Stimulated activated naive CD8-positive, alpha-beta T cell treated with anti-CD3 and anti-CD28 coated beads, Interleukin-15, Interleukin-2, amounts not matched to agents 100 ng/mL and 50 ng/mL, for 24 hours (primary cell): ENCODE data around the gene PPIL4.

Experiments
- H3K27ac Mint-ChIP-seq: one replicate; pipeline ENCODE4 v1.8.0; 2021; ENCODE audit warnings: mild to moderate bottlenecking, mixed read lengths
- H3K27me3 Mint-ChIP-seq: one replicate; pipeline ENCODE4 v1.8.0; 2021; ENCODE audit warnings: mixed read lengths
- H3K36me3 Mint-ChIP-seq: one replicate; pipeline ENCODE4 v1.8.0; 2021; ENCODE audit warnings: low read depth, mixed read lengths
- H3K4me1 Mint-ChIP-seq: one replicate; pipeline ENCODE4 v1.8.0; 2021; ENCODE audit warnings: low read depth, mixed read lengths
- H3K4me3 Mint-ChIP-seq: one replicate; pipeline ENCODE4 v1.8.0; 2021; ENCODE audit warnings: mild to moderate bottlenecking, mixed read lengths
- H3K9me3 Mint-ChIP-seq: one replicate; pipeline ENCODE4 v1.8.0; 2021; ENCODE audit warnings: mixed read lengths

The PPIL4 gene

DNA sequence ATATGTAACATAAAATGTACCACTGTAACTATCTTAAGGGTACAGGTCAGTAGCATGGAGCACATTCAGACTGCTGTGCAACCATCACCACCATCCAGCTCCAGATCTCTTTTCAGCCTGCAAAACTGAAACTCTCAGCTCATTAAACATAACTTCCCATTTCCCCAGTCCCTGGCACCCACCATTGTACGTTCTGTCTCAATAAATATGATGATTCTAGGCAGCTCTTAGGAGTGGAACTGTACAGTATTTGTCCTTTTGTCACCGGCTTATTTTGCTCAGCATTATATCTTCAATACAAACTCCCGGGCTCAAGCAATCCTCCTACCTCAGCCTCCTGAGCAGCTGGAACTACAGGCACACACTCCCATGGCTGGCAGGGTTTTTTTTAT lies 62.5 kb downstream of the PPIL4 start:
- H3K36me3 Mint-ChIP-seq, result peaks cover 9% of the 10 kb centered on the region
- peak overlapping the region; percentile 90 for H3K4me3 Mint-ChIP-seq
- H3K27me3 Mint-ChIP-seq, result no peaks in the 10 kb centered on the region
- H3K9me3 Mint-ChIP-seq, result no peaks in the 10 kb centered on the region
- H3K27ac Mint-ChIP-seq, result peak overlapping the region; percentile 100
- peaks cover 97% of the 10 kb centered on the region for H3K4me1 Mint-ChIP-seq

DNA sequence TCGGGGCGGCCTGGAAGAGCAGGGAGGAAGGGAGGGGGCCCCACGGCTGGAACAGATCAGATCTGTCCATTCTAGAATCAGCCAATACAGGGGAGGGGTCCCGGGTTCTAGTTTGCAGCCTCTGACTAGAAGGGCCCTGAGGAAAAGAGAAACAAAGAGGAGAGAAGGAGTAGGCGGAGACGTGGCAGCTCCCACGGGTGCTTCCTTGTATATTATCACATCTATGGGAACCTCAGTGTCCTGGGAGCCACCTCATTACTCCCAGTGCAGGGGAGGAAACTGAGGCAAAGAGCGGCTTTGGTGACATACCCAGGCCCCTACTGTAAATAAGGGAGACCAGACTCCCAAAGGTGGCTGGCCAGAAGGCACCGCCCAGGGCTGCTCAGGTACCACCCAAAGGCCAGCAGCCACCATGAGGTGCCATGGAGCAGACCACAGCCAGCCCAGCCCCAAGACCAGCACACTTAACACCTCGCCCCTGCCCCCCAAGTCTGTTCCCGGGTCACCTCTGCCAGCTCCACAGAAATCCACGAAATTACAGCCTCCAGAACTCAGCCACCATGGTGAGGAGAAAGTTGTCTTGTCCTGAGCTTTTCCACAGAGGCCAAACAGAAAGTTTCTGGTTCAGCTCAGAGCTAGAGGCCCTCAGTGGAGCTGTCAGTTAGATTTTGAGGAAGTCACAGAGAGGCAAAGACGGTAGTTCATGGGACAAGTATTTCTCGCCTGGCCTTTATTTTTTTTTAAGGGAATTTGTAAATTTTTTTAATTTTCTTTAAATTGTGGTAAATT lies 63.1 kb downstream of the PPIL4 start:
- Mint-ChIP-seq H3K4me1 (peaks cover 91% of the 10 kb centered on the region), H3K36me3 (peaks cover 9% of the 10 kb centered on the region)

DNA sequence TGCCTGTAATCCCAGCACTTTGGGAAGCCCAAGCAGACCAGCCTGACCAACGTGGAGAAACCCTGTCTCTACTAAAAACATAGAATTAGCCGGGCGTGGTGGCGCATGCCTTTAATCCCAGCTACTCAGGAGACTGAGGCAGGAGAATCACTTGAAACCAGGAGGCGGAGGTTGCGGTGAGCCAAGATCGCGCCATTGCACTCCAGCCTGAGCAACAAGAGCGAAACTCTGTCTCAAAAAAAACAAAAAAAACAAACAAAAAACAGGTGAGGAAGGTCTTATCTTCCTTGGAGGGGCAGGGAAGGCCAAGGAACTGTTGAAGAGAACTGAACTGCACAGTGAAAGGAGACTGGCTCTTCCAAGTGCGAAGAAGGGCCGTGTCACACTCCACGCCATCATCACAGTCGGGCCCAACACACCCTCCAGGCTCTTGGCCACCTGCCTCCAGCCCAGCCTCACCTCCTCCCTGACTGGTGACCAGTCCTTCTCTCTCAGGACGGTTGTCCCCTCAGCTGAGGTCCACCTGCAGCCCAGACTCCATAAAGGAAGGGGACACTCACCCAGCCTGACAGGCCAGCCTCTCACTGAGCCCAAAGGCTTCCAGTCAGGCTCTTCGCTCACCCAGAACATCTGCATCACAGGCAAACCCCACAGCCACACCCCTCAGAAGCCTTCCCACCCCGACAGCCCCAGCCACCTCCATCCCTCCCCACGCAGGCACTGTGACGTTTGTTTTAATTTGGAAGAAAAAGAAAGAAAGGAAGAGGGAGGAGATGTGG lies 65.2 kb downstream of the PPIL4 start:
- Mint-ChIP-seq H3K9me3 (no peaks in the 10 kb centered on the region), H3K27me3 (no peaks in the 10 kb centered on the region), H3K4me1 (peaks cover 84% of the 10 kb centered on the region), H3K4me3 (peak overlapping the region; percentile 90), H3K27ac (peak overlapping the region; percentile 100), H3K36me3 (peaks cover 9% of the 10 kb centered on the region)

More for the DNA sequence above, 63.1 kb downstream of the PPIL4 start:
- Mint-ChIP-seq H3K27me3 (no peaks in the 10 kb centered on the region), H3K4me3 (peak overlapping the region; percentile 90), H3K27ac (peak overlapping the region; percentile 100), H3K9me3 (no peaks in the 10 kb centered on the region)

DNA sequence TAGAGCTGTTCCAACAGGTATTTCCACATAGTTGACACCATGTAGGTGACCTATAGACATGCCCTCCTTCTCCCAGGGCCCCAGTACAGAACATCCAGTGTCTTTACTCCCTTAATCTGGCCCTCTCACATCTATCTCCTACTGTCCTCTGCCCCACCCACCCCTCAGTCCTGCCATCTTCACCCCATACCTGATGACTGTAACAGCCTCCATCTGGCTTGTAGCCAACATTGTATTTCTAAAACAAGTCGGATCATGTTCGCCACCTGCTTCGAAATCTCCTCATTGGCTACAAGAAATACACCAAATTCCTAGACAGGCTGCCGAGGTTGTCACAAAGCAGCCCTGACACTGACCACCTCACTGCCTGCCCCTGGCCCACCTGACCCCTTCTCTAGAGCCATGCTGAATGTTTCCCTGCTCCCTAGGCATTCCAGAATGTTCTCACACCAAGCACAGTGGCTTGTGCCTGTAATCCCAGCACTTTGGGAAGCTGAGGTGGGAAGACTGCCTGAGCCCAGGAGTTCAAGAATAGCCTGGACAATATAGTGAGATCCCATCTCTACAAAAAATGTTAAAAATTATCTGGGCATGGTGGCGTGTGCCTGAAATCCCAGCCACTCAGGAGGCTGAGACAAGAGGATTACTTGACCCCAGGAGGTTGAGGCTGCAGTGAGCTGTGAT lies 67.1 kb downstream of the PPIL4 start:
- Mint-ChIP-seq H3K4me3 (no peak overlapping the region), H3K27ac (peak overlapping the region; percentile 32), H3K27me3 (no peaks in the 10 kb centered on the region), H3K9me3 (no peaks in the 10 kb centered on the region), H3K36me3 (peaks cover 9% of the 10 kb centered on the region), H3K4me1 (peaks cover 72% of the 10 kb centered on the region)

DNA sequence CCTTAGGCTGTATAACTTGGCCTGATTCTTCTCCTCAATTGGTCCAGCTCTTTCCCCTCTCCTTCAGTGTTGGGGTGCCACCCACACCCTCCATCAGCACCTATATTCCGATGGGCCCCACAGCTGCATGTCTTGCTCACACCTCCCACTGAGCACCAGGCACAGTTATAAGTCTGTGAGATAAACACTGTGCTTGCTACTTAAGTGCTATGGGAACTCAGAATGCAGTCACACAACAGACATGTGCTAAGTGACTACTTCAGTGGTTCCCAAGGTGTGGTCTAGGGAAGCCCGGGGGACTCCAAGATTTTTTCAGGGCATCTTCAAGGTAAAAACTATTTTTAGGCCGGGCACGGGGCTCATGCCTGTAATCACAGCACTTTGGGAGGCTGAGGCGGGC lies 68.3 kb downstream of the PPIL4 start:
- Mint-ChIP-seq H3K4me3 (no peak overlapping the region), H3K36me3 (peaks cover 6% of the 10 kb centered on the region), H3K27ac (peak overlapping the region; percentile 67), H3K9me3 (no peaks in the 10 kb centered on the region), H3K4me1 (peaks cover 72% of the 10 kb centered on the region), H3K27me3 (no peaks in the 10 kb centered on the region)

DNA sequence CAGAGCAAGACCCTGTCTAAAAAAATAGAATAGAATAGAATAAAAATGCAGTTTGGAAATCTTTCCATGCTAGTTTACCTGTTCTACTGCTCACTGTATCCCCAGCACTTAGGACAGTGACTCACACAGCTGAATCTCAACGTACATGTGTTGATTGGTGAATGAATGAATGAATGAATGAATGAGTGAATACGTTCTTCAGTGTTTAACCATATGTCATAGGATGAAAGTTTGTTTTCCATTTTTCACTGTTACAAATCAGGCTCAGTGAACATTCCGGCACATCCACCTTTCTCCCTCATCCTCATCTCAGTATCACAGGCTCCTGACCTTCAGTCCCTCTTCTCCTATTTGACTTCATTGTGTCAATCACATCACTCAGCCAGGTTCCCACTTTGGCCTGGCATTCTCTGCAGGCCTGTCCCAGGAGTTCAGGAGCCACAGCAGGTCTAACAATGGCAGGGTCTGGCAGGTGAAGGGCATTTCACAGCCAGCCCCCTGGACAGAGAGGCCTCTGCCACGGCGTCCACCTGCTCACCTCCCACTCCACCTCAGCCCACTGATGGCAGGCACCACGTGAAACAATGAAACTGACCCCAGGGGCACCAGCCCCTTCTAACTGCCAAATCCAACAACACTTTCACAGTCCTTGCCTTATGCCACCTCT lies 68.9 kb downstream of the PPIL4 start:
- no peaks in the 10 kb centered on the region for H3K9me3 Mint-ChIP-seq
- H3K4me1 Mint-ChIP-seq, result peaks cover 72% of the 10 kb centered on the region
- no peak overlapping the region for H3K4me3 Mint-ChIP-seq
- H3K27ac Mint-ChIP-seq, result peak overlapping the region; percentile 71
- H3K36me3 Mint-ChIP-seq, result peaks cover 11% of the 10 kb centered on the region
- no peaks in the 10 kb centered on the region for H3K27me3 Mint-ChIP-seq

DNA sequence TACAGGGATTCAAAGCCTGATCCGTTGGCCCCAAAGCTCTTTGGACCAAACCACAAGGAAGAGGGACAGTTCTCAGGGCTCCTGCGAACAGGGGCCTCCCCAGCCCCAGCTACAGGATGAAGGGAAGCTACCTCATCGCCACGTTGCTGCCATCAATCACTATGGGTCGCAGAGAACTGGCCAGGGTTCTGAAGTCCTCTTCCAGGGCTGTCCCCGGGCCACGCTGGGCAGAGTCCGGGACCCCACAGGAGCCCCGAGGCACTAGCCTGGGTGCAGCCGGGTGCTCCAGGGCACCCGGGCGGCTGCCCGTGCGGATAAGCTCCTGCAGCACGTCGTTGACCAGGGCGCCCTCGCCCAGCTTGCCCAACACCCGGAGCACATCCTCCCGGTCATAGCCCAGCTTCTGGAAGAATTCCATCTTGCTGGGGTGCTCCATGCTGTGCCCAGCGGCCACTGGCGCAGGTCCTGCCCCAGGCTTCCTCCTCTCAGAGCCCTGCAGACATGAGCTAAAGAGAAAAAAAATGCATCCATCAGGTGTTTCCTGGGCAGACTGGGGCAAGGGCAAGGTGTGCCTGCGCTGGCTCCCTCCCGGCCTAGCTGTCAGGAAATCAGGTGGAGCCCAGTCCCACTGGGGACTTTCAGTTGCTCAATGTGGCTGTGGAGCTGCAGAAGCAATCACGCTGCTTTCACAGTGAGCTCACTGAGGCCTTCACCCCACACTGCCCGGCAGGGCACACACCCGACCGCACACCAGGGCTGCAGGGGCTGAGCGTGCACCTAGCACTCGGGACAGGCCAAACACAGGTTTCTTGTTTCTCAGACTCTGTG lies 71.5 kb downstream of the PPIL4 start:
- Mint-ChIP-seq H3K4me3 (no peak overlapping the region), H3K9me3 (no peaks in the 10 kb centered on the region), H3K27ac (no peak overlapping the region), H3K27me3 (no peaks in the 10 kb centered on the region), H3K4me1 (peaks cover 61% of the 10 kb centered on the region), H3K36me3 (peaks cover 14% of the 10 kb centered on the region)

DNA sequence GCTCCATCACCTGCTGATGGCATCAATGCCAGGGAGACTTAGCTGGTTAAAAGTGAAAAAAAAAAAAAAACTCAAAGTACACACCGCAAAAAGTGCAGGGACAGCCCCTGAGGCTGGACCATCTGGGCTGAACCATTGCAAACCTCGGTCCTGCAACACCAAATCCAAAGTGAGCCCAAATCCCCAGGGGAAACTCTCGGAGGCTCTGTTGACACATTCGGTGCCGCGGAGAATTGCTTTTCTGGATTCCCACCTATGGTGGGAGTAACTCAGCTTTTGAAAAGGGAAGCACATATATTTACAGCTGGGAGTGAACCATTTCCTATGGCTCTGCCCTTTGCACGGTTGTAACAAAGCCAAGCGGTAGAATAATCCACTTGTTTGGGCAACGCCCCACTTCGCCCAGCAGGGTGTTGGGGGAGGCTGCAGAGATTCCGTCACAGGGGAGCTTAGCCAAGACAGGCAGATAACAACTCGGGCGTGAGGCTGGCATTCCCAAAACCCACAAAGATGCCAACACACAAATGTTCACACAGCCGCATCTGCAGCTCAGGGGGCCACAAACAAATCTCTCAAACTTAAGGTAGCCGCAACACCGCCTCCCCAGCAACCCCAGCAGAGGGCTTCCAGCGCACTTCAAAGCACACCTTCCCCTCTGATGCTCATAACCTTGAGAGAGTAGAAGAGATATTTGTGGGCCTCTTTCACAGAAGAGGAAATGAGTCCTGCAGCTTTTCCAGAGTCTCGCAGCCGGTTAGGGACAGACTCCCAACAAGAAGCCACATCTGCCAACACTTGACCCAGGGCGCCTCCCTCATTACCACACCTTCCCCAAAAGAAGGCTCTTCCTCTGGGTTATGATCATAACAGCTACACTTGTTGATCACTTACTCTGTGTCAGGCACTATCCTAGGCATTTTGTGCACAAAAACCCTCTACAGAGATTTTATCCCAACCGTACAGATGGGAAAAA lies 72.5 kb downstream of the PPIL4 start:
- peaks cover 60% of the 10 kb centered on the region for H3K4me1 Mint-ChIP-seq
- peaks cover 14% of the 10 kb centered on the region for H3K36me3 Mint-ChIP-seq
- no peak overlapping the region for H3K4me3 Mint-ChIP-seq
- H3K27ac Mint-ChIP-seq, result peak overlapping the region; percentile 22
- no peaks in the 10 kb centered on the region for H3K9me3 Mint-ChIP-seq
- H3K27me3 Mint-ChIP-seq, result no peaks in the 10 kb centered on the region

DNA sequence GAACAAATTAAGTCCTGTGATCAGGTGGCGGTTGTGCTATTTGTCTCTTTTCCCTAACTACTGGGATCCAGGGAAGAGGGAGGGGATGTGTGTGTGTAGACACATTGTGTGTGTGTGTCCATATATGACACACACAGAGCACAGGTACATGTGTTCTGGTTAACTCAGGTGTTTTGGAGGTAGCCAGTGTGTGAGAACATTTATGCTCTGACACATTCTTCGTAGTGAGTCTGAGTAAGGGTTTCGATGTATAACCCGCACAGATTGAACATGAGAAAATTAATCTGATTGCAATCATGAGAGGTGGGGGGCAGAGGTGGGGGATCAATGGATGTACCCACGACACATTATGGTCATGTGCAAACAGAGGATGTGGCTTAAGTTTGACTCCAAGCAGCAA lies 73.6 kb downstream of the PPIL4 start:
- Mint-ChIP-seq H3K27me3 (no peaks in the 10 kb centered on the region), H3K4me3 (no peak overlapping the region), H3K9me3 (no peaks in the 10 kb centered on the region), H3K4me1 (peaks cover 65% of the 10 kb centered on the region), H3K27ac (peak overlapping the region; percentile 14), H3K36me3 (peaks cover 14% of the 10 kb centered on the region)

DNA sequence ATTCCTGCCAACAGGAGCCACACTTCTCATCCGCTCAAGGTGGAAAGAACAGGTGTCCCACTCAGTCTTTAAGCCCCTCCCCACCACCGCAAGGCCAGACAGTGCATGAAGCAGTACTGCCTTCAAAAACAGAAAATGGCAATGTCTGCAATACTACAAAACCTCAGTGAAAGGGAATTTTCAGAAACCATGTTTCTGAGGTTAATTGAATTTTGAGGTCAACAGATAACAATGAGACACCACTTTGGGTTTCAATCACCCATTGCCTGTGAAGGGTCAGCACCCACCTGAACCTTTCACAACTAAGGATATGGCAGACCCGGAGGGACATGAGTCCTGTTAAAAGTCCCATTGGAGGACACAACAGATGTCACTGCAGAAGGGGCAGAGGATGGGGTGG lies 74.0 kb downstream of the PPIL4 start:
- H3K9me3 Mint-ChIP-seq, result no peaks in the 10 kb centered on the region
- peaks cover 14% of the 10 kb centered on the region for H3K36me3 Mint-ChIP-seq
- H3K27ac Mint-ChIP-seq, result peak overlapping the region; percentile 14
- H3K4me1 Mint-ChIP-seq, result peaks cover 65% of the 10 kb centered on the region
- H3K4me3 Mint-ChIP-seq, result no peak overlapping the region
- H3K27me3 Mint-ChIP-seq, result no peaks in the 10 kb centered on the region

DNA sequence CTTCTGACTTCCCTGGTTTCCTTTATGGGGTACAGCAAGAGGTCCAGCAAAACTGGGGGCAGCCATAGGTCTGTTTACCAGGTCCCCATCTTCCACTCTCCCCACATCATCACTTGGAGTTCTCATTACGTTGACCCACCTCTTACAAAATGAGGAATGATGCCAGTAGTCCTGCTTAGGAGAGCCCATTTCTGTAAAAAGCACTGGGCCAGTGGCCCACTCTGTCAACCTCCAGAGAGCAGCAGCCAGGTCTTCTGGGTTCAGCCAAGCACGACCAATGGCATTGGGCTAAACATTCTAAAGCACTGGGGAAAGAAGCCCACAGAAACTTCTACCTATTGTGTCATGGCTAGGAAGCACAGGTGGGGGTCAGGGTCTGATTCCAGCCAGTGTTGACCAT lies 74.9 kb downstream of the PPIL4 start:
- H3K9me3 Mint-ChIP-seq, result no peaks in the 10 kb centered on the region
- H3K27me3 Mint-ChIP-seq, result no peaks in the 10 kb centered on the region
- peak overlapping the region; percentile 55 for H3K27ac Mint-ChIP-seq
- H3K4me1 Mint-ChIP-seq, result peaks cover 67% of the 10 kb centered on the region
- H3K36me3 Mint-ChIP-seq, result peaks cover 14% of the 10 kb centered on the region
- no peak overlapping the region for H3K4me3 Mint-ChIP-seq

DNA sequence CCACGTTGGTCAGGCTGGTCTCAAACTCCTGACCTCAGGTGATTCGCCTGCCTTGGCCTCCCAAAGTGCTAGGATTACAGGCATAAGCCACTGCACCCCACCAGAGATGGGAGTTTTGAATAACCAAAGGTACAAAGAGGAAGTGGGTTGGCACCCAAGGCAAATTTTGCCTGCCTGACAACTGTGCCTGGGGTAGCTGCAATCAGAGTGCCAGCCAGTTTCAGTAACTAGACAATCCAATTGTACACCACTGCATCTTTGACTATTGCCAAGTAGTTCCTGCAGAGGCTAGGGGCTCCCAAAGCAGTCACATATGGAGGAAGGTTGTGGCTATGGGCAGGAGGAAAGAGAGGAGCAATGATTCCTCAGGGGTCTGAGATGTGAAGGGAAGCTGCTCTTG lies 77.7 kb downstream of the PPIL4 start:
- no peaks in the 10 kb centered on the region for H3K27me3 Mint-ChIP-seq
- peaks cover 78% of the 10 kb centered on the region for H3K4me1 Mint-ChIP-seq
- H3K36me3 Mint-ChIP-seq, result peaks cover 27% of the 10 kb centered on the region
- H3K27ac Mint-ChIP-seq, result peak overlapping the region; percentile 86
- no peaks in the 10 kb centered on the region for H3K9me3 Mint-ChIP-seq
- peak overlapping the region; percentile 48 for H3K4me3 Mint-ChIP-seq

DNA sequence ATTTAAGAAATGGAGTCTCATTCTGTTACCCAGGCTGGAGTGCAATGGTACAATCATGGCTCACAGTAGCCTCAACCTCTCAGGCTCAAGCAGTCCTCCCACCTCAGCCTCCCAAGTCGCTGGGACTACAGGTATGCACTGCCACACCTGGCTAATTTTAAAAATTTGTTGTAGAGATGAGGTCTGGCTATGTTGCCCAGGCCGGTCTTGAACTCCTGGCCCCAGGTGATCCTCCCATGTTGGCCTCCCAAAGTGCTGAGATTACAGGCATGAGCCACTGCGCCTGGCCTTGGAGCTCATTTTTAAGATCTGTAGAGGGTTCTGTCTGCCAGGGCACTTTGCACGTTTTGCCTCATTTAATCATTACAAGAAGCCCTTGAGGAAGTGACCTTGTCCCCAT lies 78.6 kb downstream of the PPIL4 start:
- Mint-ChIP-seq H3K4me1 (peaks cover 74% of the 10 kb centered on the region), H3K27ac (peak overlapping the region; percentile 16), H3K27me3 (no peaks in the 10 kb centered on the region), H3K4me3 (no peak overlapping the region), H3K9me3 (no peaks in the 10 kb centered on the region), H3K36me3 (peaks cover 30% of the 10 kb centered on the region)
